Kidney (tissue), 14 donors: ENCODE data around the gene CNPPD1. TPM values are rescaled to one million over a fixed set of nuclear protein-coding genes. Genes with fewer than 3 reads are reported as not detected.

Source experiments
- DNase-seq, 5 donors: peaks; one replicate each; pipeline ENCODE4 v3.0.0-alpha.2; 2013 to 2020
- FAIRE-seq: peaks from 2 replicates; lab custom pipeline; 2012; peaks lifted over from hg19 to GRCh38; lab: Jason Lieb, UNC
- H3K27ac ChIP-seq, 2 donors: one replicate each; pipeline ENCODE4 v1.7.0; 2013; ENCODE audit warnings: low read depth in 2 of 2, low read length in 2 of 2, inconsistent platforms in 1 of 2
- H3K27me3 ChIP-seq: one replicate; pipeline ENCODE4 v1.7.1; 2013; ENCODE audit warnings: low read length, inconsistent platforms; ENCODE audit not compliant: control insufficient read depth, insufficient read depth
- H3K36me3 ChIP-seq, 3 donors: one replicate each; pipeline versions ENCODE4 v1.7.0 to v1.7.1; 2013; ENCODE audit warnings: low read length in 3 of 3, control low read depth in 1 of 3, inconsistent platforms in 1 of 3; ENCODE audit not compliant: insufficient read depth in 3 of 3, control insufficient read depth in 2 of 3
- H3K4me1 ChIP-seq, 3 donors: one replicate each; pipeline versions ENCODE4 v1.7.0 to v1.7.1; 2013; ENCODE audit warnings: low read length in 3 of 3, inconsistent platforms in 1 of 3, low read depth in 1 of 3; ENCODE audit not compliant: control insufficient read depth in 2 of 3, insufficient read depth in 2 of 3
- H3K4me3 ChIP-seq, 3 donors: one replicate each; pipeline versions ENCODE4 v1.7.0 to v1.8.1; 2013; ENCODE audit warnings: low read length in 3 of 3, control low read depth in 1 of 3, inconsistent platforms in 1 of 3
- H3K9ac ChIP-seq, 3 donors: one replicate each; pipeline versions ENCODE4 v1.7.0 to v1.7.1; 2013; ENCODE audit warnings: low read length in 3 of 3, control low read depth in 1 of 3, inconsistent platforms in 1 of 3
- H3K9me3 ChIP-seq, 3 donors: one replicate each; pipeline versions ENCODE4 v1.7.0 to v1.7.1; 2013; ENCODE audit warnings: low read length in 3 of 3, control low read depth in 1 of 3, inconsistent platforms in 1 of 3; ENCODE audit not compliant: control insufficient read depth in 2 of 3, insufficient read depth in 1 of 3
- intact Hi-C: fragments of 100-400 bp; cut with DNase I; formaldehyde crosslinking; loops from one replicate; pipeline ENCODE4 v1.11.1; 2022
- polyA plus RNA-seq: library from polyadenylated mRNA; stranded (reverse); fragments of 350-450 nt; fragmentation: Illumina TruSeq; extraction: RNeasy Lipid Tissue Mini Kit (QIAGEN cat#74804); gene quantifications from one replicate; pipeline ENCODE4 v1.2.3, GENCODE V29; 2014; ENCODE audit warnings: low read depth, low replicate concordance; ENCODE audit not compliant: insufficient read depth
- total RNA-seq: library from RNA; stranded (reverse); fragmentation: NEBNext Ultra II Directional; extraction: Animal tissue kit (Norgen Biotek cat#: 25700); gene quantifications from one replicate; pipeline ENCODE4 v1.2.1, GENCODE V29; 2021
- TF ChIP-seq, protein P1 (sequence below): IDR thresholded peaks from 3 replicates; pipeline ENCODE4 v1.5.1; 2012; ENCODE audit warnings: mild to moderate bottlenecking, moderate library complexity, borderline replicate concordance; ENCODE audit not compliant: insufficient read depth; ENCODE audit errors: extremely low read depth
- donor health status: control.
- donor health status: control.
- donor health status: control.
- donor health status: control.
- donor health status: control.
- donor health status: DM: yes; HTN: yes; CAD: no.
- donor health status: Normal renal cell carcinoma (clear cell type).

CNPPD1 gene
- total and polyA plus RNA-seq, 2 donors from 2014 or later, result 97.5 to 131 TPM

DNA sequence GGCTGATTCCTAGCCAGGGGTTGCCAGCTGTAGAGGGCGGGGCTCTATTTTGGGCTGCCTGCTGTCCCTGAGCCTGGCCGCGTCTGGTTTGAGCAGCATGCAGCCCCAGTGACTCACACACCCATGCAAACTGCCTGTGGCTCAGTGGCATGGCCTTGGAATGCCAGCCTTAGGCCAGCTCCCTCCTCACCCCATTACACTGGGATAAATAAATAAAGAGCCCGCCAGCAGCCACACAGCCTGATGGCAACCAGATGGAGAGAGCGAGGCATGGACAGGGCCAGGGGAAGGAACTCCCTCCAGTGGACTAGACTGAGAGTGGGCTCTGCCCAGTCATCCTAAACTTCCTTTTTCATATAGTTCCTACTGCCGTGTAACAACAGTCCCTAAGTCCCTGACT is 34.4 kb downstream of the CNPPD1 start:
- Histone ChIP-seq H3K9me3 (no peaks in the 10 kb centered on the region), H3K4me3 (no peak overlapping the region), H3K36me3 (peaks cover 2 to 19% (median 13%) of the 10 kb centered on the region in 3 donors), H3K4me1 (no peaks in the 10 kb centered on the region), H3K27me3 (no peaks in the 10 kb centered on the region), H3K27ac (no peak overlapping the region), H3K9ac (no peak overlapping the region)
- intact Hi-C loops, result no loop called here
- TF ChIP-seq, protein P1, sequence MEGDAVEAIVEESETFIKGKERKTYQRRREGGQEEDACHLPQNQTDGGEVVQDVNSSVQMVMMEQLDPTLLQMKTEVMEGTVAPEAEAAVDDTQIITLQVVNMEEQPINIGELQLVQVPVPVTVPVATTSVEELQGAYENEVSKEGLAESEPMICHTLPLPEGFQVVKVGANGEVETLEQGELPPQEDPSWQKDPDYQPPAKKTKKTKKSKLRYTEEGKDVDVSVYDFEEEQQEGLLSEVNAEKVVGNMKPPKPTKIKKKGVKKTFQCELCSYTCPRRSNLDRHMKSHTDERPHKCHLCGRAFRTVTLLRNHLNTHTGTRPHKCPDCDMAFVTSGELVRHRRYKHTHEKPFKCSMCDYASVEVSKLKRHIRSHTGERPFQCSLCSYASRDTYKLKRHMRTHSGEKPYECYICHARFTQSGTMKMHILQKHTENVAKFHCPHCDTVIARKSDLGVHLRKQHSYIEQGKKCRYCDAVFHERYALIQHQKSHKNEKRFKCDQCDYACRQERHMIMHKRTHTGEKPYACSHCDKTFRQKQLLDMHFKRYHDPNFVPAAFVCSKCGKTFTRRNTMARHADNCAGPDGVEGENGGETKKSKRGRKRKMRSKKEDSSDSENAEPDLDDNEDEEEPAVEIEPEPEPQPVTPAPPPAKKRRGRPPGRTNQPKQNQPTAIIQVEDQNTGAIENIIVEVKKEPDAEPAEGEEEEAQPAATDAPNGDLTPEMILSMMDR, result no peak
- FAIRE-seq (no peak), DNase-seq (peak in 1 of 5 donors; percentile 88)

DNA sequence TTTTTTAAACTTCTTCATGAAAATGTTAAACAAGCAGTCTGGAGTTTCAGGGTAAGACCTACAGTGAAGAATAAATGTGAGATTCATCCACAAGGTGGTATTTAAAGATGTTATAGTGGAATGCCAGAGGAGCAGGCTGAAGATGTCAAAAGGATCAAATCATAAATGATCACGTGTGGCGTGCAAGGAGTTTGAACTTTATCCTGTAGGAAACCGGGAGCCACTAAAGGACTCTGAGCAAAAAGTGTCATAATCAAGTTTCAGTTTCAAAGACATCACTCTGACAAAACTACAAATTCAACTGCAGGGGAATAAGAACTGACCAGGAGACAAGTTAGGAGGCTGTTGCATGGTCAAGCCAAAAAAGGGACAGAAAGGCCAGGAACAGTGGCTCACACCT is 36.0 kb downstream of the CNPPD1 start:
- no peak for DNase-seq
- Histone ChIP-seq H3K9me3 (no peaks in the 10 kb centered on the region), H3K4me3 (no peak overlapping the region), H3K4me1 (no peaks in the 10 kb centered on the region), H3K27ac (no peak overlapping the region), H3K27me3 (no peaks in the 10 kb centered on the region), H3K36me3 (peaks cover 2 to 6% (median 4%) of the 10 kb centered on the region in 3 donors), H3K9ac (no peak overlapping the region)
- no peak for FAIRE-seq
- TF ChIP-seq, protein P1, result no peak
- intact Hi-C loops, result no loop called here

DNA sequence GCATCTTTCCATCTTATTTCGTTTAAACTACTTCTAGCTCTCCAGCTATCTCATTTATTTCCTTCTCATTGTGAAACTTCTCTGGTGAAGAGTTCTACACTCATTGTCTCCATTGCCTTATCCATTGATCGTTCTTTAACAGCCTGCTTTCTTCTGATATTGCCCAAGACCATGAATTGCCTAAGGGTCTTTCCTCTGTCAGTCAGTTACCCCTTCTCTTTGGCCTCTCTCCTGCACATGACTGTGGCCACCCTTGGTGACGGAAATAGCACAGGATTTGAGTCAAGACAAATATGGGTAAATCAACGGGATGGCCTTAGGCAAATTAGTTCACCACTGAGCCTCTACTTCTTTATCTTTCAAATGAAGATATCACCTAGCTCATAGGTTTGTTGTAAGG is 42.7 kb downstream of the CNPPD1 start:
- Histone ChIP-seq H3K27ac (no peak overlapping the region), H3K9ac (no peak overlapping the region), H3K9me3 (no peaks in the 10 kb centered on the region), H3K36me3 (no peaks in the 10 kb centered on the region), H3K27me3 (no peaks in the 10 kb centered on the region), H3K4me3 (no peak overlapping the region), H3K4me1 (no peaks in the 10 kb centered on the region)
- no peak for FAIRE-seq
- intact Hi-C loops, result no loop called here
- no peak for DNase-seq
- TF ChIP-seq, protein P1, result no peak

DNA sequence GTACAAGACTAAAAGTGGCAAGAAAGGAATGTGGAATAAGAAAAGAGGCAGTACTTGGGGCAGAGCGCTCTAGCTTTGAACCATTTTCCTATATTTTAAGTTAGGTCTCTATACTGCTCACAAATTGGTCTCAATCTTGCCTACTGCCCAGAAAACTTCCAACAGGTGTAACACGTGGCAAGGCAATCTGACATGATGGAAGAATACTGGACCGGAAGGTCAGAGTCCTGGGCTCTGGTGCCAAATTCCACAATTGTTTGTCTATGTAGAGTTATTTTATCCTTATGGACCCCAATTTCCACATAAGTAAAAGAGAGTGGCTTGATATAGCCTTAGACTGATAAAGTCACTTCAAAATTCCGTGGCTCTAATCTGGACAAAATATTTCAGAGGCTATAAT is 45.0 kb downstream of the CNPPD1 start:
- no peak overlapping the region for H3K27ac ChIP-seq
- TF ChIP-seq, protein P1, result no peak
- no peak overlapping the region for H3K4me3 ChIP-seq
- H3K4me1 ChIP-seq, result peaks cover 0 to 12% (median 6%) of the 10 kb centered on the region in 3 donors
- DNase-seq (no peak), FAIRE-seq (no peak)
- H3K36me3 ChIP-seq, result no peaks in the 10 kb centered on the region
- H3K9ac ChIP-seq, result no peak overlapping the region
- no peaks in the 10 kb centered on the region for H3K9me3 ChIP-seq
- intact Hi-C loops, result no loop called here
- no peaks in the 10 kb centered on the region for H3K27me3 ChIP-seq
